HG02642 (cell line): ENCODE results near the gene NUP210L.
"Not testable (repeated sequence)": the region's sequence is repeated elsewhere in the genome, so short reads cannot be mapped to it uniquely, and the experiment has no call there.

Experiments
- ATAC-seq: cut with Tn5 transposase; IDR thresholded peaks from one replicate; pipeline ENCODE4 v1.9.1; 2021; ENCODE audit warnings: mild to moderate bottlenecking; ENCODE audit not compliant: unreplicated experiment, poor library complexity

The NUP210L gene

GRCh38 chr1:154171223-154171583 is 16.3 kb upstream of the NUP210L start:
- no peak for ATAC-seq

DNA sequence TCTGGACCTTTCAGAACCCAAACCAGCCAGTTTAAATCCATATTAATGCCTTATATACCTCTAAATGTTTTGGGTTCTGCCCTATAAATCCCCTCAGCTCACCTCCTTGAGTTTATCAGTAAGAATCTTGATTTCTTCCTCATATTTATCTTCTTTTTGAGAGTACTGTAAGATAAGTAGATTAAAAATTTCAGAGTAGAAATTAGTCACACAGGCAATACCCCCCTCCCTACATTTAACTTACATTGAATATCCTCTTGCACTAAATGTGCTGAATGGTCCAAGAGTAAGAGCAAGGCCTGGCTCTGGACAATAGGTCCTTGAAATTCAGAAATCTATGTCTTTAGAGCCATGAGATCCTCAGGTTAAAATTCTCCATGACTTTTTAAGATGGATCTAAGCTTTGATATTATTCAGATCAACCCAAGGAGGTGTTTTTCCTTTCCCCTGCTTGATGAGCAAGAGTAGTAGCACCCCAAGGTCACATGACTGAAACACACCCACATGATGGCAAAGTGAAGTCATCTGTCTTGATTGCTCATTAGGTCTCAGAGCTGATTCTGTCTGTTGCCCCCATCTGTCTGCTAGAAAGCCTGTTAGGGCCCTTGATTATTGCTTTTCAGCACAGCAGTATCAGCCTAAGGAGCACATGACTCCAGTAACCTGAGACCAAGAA is 15.8 kb upstream of the NUP210L start:
- ATAC-seq: no peak

DNA sequence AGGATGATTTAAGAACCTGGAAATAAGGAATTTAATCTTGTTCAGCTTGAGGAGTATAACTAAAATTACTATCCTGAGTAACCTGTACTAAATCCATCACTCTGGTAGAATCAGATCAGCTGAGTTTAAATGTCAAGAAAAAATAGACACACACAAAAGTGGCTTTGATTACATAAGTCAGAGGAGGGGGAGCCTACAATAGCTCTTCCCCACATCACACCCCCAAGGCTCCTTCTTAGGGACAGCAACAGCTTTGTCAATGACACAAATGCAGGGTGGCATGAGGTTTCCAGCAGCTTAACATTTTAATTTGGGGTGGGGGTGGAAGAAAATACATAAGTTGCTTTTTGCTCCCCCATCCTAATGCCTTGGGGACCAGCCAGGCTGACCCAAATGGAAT is 12.6 kb upstream of the NUP210L start:
- ATAC-seq: no peak

DNA sequence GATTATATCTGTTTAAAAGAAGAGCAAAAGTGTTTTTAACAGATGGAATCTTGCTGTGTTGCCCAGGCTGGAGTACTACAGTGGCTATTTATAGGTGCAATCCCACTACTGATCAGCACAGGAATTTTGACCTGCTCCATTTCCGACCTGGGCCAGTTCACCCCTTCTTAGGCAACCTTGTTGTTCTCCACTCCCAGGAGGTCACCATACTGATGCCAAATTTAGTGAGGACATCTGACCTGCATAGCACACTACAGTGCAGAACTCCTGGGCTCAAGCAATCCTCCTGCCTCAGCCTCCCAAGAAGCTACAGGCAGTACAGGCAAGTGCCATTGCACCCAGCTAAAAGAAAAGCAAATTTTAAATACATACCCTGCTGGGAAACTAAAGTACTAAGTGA is 11.3 kb upstream of the NUP210L start:
- no peak for ATAC-seq

DNA sequence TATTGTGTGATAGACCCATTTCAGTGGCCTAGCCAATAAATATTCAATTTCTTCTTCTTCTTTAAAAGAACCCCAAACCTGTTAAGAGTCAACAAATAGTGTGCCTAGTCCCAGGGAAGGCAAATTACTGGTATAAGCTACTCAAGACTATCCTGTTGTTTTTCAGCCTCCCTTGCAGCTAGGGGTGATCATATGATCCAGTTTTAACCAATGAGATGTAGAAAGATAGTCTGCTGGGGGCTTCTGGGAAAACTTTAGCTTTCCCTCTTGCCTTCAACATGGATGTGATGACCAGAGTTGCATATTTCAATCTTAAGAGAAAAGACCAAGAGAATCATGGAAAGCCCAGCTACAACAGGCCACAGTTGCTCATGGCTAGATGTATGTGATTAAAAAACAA is 4.7 kb upstream of the NUP210L start:
- no peak for ATAC-seq

DNA sequence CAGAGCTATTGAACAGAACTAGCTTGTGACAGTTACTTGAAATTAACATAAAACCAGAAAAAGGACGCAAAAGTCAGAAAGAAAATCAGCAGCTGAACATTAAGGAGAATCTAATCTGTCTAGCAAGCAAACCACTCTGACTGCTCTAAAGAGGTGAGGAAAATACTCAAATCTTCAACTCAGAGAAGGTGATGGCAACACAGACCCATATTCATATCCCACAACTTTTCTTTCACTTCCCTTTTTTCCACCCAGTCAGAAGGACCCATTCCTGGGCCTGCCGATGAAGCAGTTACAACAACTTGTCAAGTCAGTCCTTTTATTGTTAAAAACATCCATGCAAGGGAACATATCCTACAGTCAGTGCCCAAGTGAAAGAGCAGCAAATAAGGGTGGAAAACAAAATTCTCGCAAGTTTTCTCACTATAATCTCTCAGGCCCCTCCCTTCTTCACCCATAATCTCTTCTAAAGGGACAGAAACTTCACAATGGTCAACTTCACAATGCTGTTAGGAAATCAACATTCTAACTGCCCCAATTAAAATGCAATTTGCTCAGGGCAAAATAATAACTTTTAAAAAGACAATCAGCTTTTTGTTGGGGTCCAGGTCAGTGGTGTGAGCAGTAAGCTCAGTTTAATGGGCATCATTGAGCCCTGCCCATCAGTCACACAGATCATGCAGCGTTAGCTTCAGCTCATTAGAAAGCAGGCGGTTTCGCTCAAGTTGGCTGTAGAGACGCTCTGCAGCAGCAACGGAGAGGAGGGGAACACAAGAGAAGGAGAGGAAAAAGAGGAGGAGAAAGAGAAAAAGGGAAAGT is 3.6 kb upstream of the NUP210L start:
- no peak for ATAC-seq

GRCh38 chr1:154157520-154158306 is 2.8 kb upstream of the NUP210L start:
- peak; percentile 77 for ATAC-seq

- ATAC-seq: no peak
Measured at GRCh38 chr1:154155251-154155650, 378 bp upstream of the NUP210L start.

DNA sequence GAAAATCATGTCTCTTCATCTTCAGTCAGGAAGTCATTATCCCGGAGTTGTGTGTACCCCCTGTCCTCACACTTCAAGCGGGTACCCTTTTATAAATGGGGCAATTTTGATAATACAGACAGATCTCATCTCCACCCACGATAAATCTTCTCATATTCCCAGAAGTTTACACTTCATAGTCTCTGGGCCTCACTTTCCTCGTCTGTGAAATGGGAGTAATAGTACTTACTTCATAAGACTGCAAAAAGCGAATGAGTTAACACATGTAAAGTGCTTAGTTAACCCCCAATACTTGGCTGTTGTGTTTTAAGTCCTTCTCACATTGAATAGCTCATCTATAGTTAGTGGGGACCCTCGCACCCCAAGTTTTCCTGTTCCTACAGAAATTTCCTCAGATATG is 820 bp downstream of the NUP210L start:
- ATAC-seq: no peak

- no peak for ATAC-seq
Measured at GRCh38 chr1:154151311-154151710, 3.6 kb downstream of the NUP210L start.

- no peak for ATAC-seq
Measured at GRCh38 chr1:154148807-154149206, 6.1 kb downstream of the NUP210L start.

DNA sequence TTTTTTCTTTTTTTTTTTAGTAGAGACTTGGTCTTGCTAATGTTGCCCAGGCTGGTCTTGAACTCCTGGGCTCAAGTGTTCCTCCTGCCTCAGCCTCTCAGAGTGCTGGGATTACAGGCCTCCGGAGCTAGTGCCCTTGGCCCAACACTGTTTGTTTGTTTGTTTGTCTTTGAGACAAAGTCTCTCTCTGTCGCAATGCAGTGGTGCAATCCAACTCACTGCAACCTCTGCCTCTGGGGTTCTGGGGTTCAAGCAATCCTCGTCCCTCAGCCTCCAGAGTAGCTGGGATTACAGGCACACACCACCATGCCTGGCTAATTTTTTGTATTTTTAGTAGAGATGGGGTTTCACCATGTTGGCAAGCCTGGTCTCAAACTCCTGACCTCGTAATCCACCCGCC is 7.4 kb downstream of the NUP210L start:
- not testable (repeated sequence) for ATAC-seq

- ATAC-seq: no peak
Measured at GRCh38 chr1:154145986-154146385, 8.9 kb downstream of the NUP210L start.

DNA sequence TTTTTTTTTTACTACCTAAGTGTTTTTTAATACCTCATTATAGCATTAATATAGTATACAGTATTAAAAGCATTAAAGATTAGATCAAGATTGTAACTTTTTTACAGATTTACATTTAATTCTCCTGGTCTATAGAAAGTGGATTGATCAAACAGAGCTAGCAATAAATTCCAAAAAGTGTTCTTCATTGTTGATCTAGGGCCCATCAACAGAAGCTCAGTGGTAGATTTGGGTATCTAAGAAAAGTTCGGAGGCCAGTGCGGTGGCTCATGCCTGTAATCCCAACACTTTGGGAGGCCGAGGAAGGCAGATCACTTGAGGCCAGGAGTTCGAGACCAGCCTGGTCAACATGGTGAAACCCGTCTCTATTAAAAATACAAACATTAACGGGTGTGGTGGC is 12.5 kb downstream of the NUP210L start:
- ATAC-seq: no peak

GRCh38 chr1:154141240-154141639 is 13.6 kb downstream of the NUP210L start:
- no peak for ATAC-seq

- ATAC-seq: no peak
Measured at GRCh38 chr1:154137888-154138287, 17.0 kb downstream of the NUP210L start.

DNA sequence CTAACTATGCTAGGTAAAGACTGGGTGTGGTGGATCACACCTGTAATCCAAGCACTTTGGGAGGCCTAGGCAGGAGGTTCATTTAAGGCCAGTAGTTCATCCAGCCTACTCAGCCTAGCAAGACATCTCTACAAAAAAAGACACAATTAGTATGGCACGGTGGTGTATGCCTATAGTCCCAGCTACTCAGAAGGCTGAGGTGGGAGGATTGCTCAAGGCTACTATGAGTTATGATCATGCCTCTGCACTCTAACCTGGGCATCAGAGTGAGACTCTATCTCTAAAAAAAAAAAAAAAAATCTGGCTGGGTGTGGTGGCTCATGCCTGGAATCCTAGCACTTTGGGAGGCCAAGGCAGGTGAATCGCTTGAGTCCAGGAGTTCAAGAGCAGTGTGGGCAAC is 21.6 kb downstream of the NUP210L start:
- ATAC-seq: no peak

DNA sequence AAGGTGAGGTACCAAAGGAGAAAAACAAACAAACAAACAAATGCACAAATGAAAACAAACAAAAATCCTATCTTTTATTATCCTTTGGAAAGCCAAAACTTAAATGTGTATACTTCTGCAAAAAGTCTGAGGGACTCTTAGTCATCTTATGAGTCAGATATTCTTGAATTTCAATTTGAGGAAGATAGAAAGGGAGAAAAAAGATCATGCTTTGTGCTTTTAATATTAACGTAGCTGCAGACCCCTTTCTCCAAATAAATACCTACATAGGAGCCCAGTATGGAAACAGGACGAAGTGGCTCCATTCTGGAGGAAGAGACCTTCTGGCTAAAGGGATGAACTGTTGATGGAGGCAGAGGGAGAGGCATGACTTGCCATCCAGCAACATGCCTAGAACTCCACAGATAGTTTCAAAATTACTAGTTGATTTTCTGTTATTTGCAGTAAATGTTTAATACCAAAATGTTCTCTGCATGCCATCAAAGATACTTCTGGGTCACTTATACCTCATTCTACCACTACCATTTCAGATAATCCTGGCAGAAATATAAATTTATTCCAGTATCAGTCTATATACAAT is 25.4 kb downstream of the NUP210L start:
- no peak for ATAC-seq

- ATAC-seq: not testable (repeated sequence)
Measured at GRCh38 chr1:154123205-154123604, 31.7 kb downstream of the NUP210L start.

DNA sequence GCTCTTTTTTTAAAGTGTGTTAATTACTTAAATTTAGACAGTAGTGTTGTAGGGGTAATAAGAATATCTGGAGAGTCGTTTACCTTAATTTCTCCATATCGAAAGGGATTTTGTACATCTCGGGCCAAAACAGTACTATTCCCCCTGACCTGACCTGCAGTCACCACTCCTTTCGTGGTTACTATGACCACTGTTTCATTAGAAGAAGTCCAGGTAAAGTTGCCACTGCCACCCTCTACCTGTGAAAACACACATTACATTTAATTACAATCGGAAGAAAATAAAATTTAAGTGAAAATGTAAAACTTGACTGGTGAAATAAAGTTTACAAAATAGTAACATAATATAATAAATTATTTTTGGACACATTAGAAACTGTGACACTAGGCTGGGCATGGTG is 37.2 kb downstream of the NUP210L start:
- no peak for ATAC-seq

DNA sequence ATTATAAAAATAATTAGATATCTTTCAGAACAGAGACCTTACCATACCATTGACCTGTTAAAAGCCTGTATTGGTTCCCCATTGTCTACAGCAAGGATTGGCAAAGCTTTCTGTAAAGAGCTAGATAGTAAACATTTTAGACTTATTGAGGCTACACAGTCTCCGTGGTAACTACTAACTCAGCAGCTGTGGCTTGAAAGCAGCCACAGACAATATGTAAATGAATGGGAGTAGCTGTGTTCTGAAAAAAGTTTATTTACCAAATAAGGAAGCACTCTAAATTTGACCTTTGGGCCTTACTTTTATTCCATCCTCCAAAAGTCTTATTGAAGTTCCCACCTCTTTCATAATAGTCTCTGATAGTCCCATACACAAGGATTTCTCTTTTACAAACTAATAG is 39.7 kb downstream of the NUP210L start:
- no peak for ATAC-seq
